OCI-LY3 (cell line): ENCODE data around the gene ASIC2.

ENCODE experiments used
- CTCF ChIP-seq: fragments of 200-600, 300-600 bp; sonication (generic); IDR thresholded peaks from 2 replicates; pipeline ENCODE4 v1.5.1; 2014; ENCODE audit warnings: antibody characterized with exemption, low read length, low read depth
- EZH2phosphoT487 ChIP-seq: fragments of 200-600 bp; shearing (Covaris generic); IDR thresholded peaks from 2 replicates; pipeline ENCODE4 v1.6.1; 2018; ENCODE audit warnings: antibody characterized with exemption, mixed run types, low read depth

GRCh38 chr17:33280162-33280943, 12.7 kb downstream of the ASIC2 start:
- TF ChIP-seq CTCF (no peak), EZH2phosphoT487 (no peak)
